ENCODE results near the gene SCP2.

SCP2 gene, protein sequence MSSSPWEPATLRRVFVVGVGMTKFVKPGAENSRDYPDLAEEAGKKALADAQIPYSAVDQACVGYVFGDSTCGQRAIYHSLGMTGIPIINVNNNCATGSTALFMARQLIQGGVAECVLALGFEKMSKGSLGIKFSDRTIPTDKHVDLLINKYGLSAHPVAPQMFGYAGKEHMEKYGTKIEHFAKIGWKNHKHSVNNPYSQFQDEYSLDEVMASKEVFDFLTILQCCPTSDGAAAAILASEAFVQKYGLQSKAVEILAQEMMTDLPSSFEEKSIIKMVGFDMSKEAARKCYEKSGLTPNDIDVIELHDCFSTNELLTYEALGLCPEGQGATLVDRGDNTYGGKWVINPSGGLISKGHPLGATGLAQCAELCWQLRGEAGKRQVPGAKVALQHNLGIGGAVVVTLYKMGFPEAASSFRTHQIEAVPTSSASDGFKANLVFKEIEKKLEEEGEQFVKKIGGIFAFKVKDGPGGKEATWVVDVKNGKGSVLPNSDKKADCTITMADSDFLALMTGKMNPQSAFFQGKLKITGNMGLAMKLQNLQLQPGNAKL

DNA sequence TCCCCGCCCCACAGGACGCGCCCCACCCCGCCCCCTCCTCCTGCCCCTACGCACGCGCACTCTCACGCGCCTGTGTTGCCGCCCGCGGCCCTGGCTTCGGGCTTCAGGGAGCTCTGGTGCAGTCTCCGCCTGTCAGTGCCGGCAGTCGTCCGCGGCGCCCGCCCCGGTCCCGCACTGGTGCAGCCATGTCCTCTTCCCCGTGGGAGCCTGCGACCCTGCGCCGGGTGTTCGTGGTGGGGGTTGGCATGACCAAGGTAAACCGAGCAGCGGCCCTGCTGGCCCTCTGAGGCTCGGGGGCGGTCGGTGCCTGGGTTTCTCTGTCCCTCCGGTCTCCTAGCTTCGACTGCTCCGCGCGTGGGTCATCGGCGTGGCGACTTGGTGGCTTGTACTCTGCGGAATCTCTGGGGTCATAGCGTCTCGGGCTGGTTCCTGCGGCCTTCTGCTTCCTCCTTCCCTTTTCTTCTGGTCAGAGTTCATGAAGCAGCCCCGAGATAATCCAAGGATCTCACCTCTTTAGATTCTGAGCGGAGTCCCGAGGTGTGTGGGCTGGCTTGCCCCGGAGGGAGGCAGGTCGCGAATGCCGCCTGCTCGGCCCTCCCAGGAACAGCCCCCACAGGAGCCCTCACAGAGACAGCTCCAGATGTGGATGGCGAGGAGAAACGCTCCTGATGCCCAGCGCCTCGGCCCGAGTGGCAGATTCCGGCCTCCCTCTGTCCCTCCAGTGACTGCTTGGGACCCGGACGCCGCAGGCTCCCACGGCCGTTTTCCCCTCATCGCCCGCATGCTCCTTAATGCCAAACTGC is at the start of gene SCP2:
TSS of gene SCP2 (plus strand) at position 65 of the 803 bp plus-strand sequence. CDS start at position 186, 121 bp downstream.
- TF ChIP-seq, protein P1, sequence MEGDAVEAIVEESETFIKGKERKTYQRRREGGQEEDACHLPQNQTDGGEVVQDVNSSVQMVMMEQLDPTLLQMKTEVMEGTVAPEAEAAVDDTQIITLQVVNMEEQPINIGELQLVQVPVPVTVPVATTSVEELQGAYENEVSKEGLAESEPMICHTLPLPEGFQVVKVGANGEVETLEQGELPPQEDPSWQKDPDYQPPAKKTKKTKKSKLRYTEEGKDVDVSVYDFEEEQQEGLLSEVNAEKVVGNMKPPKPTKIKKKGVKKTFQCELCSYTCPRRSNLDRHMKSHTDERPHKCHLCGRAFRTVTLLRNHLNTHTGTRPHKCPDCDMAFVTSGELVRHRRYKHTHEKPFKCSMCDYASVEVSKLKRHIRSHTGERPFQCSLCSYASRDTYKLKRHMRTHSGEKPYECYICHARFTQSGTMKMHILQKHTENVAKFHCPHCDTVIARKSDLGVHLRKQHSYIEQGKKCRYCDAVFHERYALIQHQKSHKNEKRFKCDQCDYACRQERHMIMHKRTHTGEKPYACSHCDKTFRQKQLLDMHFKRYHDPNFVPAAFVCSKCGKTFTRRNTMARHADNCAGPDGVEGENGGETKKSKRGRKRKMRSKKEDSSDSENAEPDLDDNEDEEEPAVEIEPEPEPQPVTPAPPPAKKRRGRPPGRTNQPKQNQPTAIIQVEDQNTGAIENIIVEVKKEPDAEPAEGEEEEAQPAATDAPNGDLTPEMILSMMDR (IDR thresholded peaks at IDR 0.05; ENCODE audit: control insufficient read depth, extremely low read depth, insufficient read depth), result no peak
- peak within 1 kb of the TSS; percentile 62 for H3K4me3 ChIP-seq (ENCODE audit: low read depth, low read length)
- peak; percentile 19 for DNase-seq (ENCODE audit: low read depth)

DNA sequence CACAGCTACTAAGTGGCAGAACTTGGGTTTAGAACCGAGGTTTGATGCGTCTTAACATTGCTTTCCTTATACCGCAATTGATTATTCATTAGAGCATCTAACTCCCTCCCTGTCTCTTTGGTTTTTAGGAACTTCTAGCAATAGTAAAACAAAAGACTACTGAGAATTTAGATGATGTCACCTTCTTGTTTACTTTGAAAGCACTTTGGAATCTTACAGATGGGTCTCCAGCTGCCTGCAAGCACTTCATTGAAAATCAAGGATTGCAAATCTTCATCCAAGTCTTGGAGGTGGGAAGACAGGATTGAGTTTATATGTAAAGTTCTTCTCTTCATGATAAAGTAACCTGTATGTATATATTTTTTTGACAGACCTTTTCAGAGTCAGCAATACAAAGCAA is 49.5 kb upstream of the SCP2 start:
- TF ChIP-seq, protein P1 (IDR thresholded peaks at IDR 0.05; ENCODE audit: control insufficient read depth, extremely low read depth, insufficient read depth), result no peak
- peak; percentile 7 for DNase-seq (ENCODE audit: low read depth)
- no peak overlapping the region for H3K4me3 ChIP-seq (ENCODE audit: low read depth, low read length)

DNA sequence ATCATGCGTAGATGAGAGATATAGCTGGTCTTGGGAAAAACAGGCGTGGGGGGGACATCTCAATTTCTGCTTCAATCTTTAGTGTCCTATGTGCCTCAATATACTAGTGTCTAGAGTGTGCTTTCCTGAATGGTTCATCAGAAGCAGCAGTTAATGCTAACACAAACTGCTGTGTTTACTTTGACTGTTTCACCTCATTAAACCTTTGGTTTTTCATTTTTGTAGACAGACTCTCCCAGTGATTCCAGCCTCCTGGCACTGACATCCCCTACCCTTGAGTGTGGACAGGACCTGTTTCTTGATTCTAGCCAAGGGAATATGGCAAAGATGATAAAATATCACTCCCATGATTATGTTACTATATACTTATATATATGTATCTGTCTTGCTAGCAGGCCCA is 46.9 kb upstream of the SCP2 start:
- peak; percentile 58 for DNase-seq (ENCODE audit: low read depth)
- TF ChIP-seq, protein P1 (IDR thresholded peaks at IDR 0.05; ENCODE audit: control insufficient read depth, extremely low read depth, insufficient read depth), result no peak
- H3K4me3 ChIP-seq (ENCODE audit: low read depth, low read length), result no peak overlapping the region

DNA sequence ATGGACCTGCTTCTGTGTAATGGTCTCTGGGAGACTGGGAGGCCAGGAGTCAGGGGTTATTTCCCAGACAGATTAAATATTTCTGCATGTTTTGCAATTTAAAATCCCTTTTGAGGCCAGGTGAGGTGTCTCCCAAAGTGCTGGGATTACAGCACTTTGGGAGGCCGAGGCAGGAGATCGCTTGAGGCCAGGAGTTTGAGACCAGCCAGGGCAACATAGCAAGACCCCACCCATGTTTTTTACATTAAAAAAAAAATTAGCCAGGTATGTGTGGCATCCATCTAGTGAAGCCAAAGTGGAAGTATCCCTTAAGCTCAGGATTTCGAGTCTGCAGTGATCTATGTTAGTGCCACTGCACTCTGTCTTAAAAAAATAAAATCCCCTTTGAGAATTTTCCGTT is 39.6 kb upstream of the SCP2 start:
- no peak overlapping the region for H3K4me3 ChIP-seq (ENCODE audit: low read depth, low read length)
- TF ChIP-seq, protein P1 (IDR thresholded peaks at IDR 0.05; ENCODE audit: control insufficient read depth, extremely low read depth, insufficient read depth), result no peak
- DNase-seq (ENCODE audit: low read depth), result no peak

DNA sequence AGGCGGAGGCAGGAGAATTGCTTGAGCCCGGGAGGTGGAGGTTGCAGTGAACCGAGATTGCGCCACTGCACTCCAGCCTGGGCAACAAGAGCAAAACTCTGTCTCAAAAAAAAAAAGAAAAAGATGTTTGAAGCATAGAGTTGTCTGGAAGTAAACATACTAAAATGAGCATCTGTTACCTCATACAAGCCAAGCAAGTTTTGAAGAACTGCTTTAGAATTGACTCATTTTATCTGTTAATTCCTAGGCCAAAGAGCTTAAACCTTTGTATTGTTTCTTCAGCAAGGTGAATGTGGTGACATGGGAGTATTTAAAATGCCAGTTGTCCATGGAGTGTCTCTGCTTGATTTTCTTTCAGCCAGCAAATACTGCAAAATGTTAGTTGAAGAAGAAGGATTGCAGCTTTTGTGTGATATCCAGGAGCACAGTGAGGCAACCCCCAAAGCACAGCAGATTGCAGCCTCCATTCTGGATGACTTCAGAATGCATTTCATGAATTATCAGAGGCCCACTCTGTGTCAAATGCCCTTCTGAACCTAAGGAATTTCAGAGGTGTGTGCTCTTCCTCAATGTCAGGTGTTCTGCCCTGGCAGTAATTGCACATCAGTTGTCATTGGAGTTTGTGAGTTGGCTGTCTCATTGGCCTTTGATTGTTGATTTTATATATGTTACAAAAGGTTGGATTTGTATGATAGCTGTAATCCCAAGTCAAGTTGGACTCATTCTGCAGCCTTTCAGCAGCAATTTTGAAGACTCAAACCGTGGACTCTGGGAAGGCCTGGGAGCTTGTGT is 34.5 kb upstream of the SCP2 start:
- DNase-seq (ENCODE audit: low read depth), result no peak
- TF ChIP-seq, protein P1 (IDR thresholded peaks at IDR 0.05; ENCODE audit: control insufficient read depth, extremely low read depth, insufficient read depth), result no peak
- no peak overlapping the region for H3K4me3 ChIP-seq (ENCODE audit: low read depth, low read length)

DNA sequence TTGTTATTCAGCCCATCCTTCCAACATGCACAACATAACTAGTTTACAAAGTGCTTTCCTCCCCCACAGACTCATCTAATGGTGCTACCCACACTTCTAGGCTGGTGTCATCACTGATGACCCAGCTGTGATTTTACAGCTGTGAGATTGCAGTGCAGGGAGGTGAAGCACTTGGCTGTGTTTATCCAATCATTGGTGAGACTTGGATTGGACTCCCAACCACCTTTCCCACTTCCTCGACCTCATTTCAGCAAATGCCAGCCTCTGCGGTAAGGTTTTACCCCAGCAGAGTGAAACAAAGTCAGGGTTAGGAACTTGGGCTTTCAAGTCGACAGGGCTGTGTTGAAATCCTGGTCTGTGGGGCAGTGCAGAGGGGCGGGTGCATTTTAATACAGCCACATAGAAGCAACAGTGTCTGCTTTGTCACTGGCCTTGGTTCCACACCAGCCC is 27.6 kb upstream of the SCP2 start:
- no peak for DNase-seq (ENCODE audit: low read depth)
- TF ChIP-seq, protein P1 (IDR thresholded peaks at IDR 0.05; ENCODE audit: control insufficient read depth, extremely low read depth, insufficient read depth), result no peak
- H3K4me3 ChIP-seq (ENCODE audit: low read depth, low read length), result no peak overlapping the region

Measured in LNCaP clone FGC (cell line).